Esophagus squamous epithelium (tissue), 4 donors: Measurements from ENCODE around the gene ZNF878.

Experiments used
- POLR2A ChIP-seq, 4 donors: fragments of 450-650 bp; IDR thresholded peaks; one replicate each; pipeline ENCODE4 v1.6.1; 2017; ENCODE audit warnings: antibody characterized with exemption in 4 of 4, mild to moderate bottlenecking in 4 of 4, moderate library complexity in 3 of 4
- TF ChIP-seq, protein P1 (sequence below), 6 experiments: fragments of 450-650 bp in 4 of 6; fragments of 200-600 bp in 2 of 6; sonication (generic) in 2 of 6; IDR thresholded peaks; one replicate each; pipeline ENCODE4 v1.5.1; 2016 to 2019; ENCODE audit warnings: antibody characterized with exemption in 6 of 6, mild to moderate bottlenecking in 4 of 6, moderate library complexity in 4 of 6

DNA sequence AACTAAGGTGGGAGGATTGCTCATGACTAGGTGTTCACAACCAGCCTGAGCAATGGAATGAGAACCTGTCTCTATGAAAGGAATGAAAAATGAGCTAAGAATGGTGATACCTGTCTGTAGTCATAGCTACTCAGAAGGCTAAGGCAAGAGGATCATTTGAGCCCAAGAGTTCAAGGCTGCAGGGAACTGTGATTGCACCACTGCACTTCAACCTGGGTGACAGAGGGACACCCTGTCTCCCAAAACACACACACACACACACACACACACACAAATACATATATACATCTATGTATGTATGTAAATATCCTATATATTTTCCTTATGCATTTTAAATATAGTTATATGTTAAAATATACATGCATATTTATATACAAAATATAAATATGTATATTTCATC lies 9.9 kb downstream of the ZNF878 start:
- TF ChIP-seq, protein P1, sequence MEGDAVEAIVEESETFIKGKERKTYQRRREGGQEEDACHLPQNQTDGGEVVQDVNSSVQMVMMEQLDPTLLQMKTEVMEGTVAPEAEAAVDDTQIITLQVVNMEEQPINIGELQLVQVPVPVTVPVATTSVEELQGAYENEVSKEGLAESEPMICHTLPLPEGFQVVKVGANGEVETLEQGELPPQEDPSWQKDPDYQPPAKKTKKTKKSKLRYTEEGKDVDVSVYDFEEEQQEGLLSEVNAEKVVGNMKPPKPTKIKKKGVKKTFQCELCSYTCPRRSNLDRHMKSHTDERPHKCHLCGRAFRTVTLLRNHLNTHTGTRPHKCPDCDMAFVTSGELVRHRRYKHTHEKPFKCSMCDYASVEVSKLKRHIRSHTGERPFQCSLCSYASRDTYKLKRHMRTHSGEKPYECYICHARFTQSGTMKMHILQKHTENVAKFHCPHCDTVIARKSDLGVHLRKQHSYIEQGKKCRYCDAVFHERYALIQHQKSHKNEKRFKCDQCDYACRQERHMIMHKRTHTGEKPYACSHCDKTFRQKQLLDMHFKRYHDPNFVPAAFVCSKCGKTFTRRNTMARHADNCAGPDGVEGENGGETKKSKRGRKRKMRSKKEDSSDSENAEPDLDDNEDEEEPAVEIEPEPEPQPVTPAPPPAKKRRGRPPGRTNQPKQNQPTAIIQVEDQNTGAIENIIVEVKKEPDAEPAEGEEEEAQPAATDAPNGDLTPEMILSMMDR (IDR thresholded peaks at IDR 0.05): no peak
- TF ChIP-seq POLR2A (IDR thresholded peaks at IDR 0.05): no peak
